Ovary (tissue), 9 donors: ENCODE data around the gene TBX3. TPM values are rescaled to one million over a fixed set of nuclear protein-coding genes. Genes with fewer than 3 reads are reported as not detected.

Experiments used
- DNase-seq, 5 donors: peaks; one replicate each; pipeline ENCODE4 v3.0.0-alpha.2; 2019 to 2020
- H3K27ac ChIP-seq, 2 donors: fragments of 200-600 bp; one replicate each; pipeline versions ENCODE4 v1.5.1 to v1.8.0; 2019 to 2022
- H3K27me3 ChIP-seq: fragments of 200-600 bp; one replicate; pipeline ENCODE4 v1.8.0; 2022
- H3K36me3 ChIP-seq: fragments of 200-600 bp; sonication (generic); one replicate; pipeline ENCODE4 v1.5.1; 2019
- H3K4me1 ChIP-seq: one replicate; pipeline ENCODE4 v1.8.1; 2013; ENCODE audit warnings: mild to moderate bottlenecking, moderate library complexity; ENCODE audit not compliant: insufficient read depth
- H3K4me3 ChIP-seq: fragments of 200-600 bp; sonication (generic); one replicate; pipeline ENCODE4 v1.5.1; 2017
- H3K9me3 ChIP-seq, 2 donors: fragments of 200-600 bp in 1 of 2; sonication (generic) in 1 of 2; one replicate each; pipeline versions ENCODE4 v1.5.1 to v1.8.1; 2013 to 2019; ENCODE audit warnings: mild to moderate bottlenecking in 1 of 2, moderate library complexity in 1 of 2
- EP300 ChIP-seq: sonication (generic); formaldehyde crosslinking; IDR thresholded peaks from one replicate; pipeline ENCODE4 v1.6.1; 2017; ENCODE audit warnings: antibody characterized with exemption
- POLR2A ChIP-seq: fragments of 450-650 bp; IDR thresholded peaks from one replicate; pipeline ENCODE4 v1.6.1; 2017; ENCODE audit warnings: antibody characterized with exemption, mild to moderate bottlenecking, moderate library complexity
- WGBS, 3 donors: extraction: QIAGEN DNeasy Blood & Tissue Kit in 1 of 3; methylation state at CpG; one replicate each; pipeline versions ENCODE4 v1.1.5 to v1.1.7; 2013 to 2017; 5-methylcytosine and 5-hydroxymethylcytosine counted together
- intact Hi-C, 4 donors: fragments of 100-400 bp; cut with DNase I; formaldehyde crosslinking; loops; one replicate each; pipeline versions ENCODE4 v1.11.0 to v1.15.1; 2022 to 2023
- polyA plus RNA-seq, 2 donors: library from polyadenylated mRNA; stranded (reverse); fragments of 200-250 nt in 1 of 2; fragments of 350-450 nt in 1 of 2; fragmentation: Illumina TruSeq in 1 of 2; extraction: RNeasy Lipid Tissue Mini Kit (QIAGEN cat#74804) in 1 of 2; gene quantifications; one replicate each; pipeline ENCODE4 v1.2.3, GENCODE V29; 2013 to 2014
- total RNA-seq, 7 donors: library from RNA; depleted of rRNA in 2 of 7; stranded (reverse); fragments of >200 nt in 2 of 7; fragmentation: NEBNext Ultra II Directional in 3 of 7; extraction: Animal tissue kit (Norgen Biotek cat#: 25700) in 3 of 7; gene quantifications; one replicate each; pipeline versions ENCODE4 v1.1.0 to v1.2.4, GENCODE V29; 2016 to 2023
- TF ChIP-seq, protein P1 (sequence below), 3 donors: fragments of 450-650 bp in 2 of 3; fragments of 200-600 bp in 1 of 3; IDR thresholded peaks; one replicate each; pipeline versions ENCODE4 v1.5.1 to v1.8.0; 2016 to 2022; ENCODE audit warnings: antibody characterized with exemption in 3 of 3, mild to moderate bottlenecking in 1 of 3
- donor health status: DM: no; HTN: no; CAD: no; lungs with moderate emphysema.
- donor health status: DM: no; HTN: no; CAD: no.
- donor health status: Bipolar disorder and iron deficiency.
- donor health status: DM: yes; HTN: yes; CAD: no.
- donor health status: DM: no; HTN: no; CAD: no.
- donor health status: DM: yes; HTN: yes; CAD: no.

TBX3 gene
- total and polyA plus RNA-seq, 9 donors = 25.4 to 106 (median 61.2) TPM

DNA sequence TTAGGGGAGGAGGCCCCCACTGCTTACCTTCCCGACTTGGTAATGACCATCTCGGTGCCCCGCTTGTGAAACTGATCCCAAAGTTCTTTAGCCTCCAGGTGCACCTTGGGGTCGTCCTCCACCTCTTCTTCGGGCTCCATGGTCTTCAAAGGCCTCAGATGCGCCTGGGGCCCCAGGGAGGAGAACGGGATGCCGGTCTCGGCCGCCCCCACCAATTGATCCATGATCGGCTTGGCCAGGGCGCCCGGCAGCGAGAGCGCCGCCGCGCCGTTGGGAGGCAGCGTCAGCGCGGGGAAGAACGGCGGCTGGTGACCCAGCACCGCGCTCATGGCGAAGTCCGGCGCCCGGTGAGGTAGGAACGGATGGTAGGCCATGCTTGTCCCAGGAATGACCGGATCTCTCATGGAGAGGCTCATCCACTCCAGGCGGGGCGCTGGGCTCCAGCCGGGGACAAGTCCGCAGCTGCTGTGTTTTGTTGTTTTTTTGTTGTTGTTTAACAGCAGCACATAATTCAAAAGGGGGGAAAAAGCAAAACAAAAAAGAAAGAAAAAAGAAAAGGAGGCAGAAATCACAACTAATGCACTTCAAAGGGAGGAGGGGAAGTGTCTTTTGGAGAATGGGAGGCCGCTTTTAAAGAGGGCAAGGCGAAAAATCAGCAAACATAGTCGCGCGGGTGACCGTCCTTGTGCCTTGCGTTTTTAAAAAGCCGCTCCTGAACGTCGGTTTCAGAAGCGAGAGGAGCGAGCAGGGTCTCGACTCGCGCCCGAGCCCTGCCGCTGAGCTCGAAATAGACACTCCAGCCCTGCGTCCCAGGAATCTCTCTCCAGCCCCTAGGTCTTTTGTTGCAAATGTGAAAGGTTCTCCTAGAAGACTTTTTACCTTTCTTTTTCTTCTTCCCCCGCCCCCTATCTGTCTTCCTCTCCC is 928 bp downstream of the TBX3 start:
- peak; percentile 34 to 67 (median 55) for DNase-seq
- 1% methylated on average over 56 of the region's 56 CpGs for WGBS, 3 donors
- intact Hi-C loops = no loop called here
- TF ChIP-seq, protein P1, sequence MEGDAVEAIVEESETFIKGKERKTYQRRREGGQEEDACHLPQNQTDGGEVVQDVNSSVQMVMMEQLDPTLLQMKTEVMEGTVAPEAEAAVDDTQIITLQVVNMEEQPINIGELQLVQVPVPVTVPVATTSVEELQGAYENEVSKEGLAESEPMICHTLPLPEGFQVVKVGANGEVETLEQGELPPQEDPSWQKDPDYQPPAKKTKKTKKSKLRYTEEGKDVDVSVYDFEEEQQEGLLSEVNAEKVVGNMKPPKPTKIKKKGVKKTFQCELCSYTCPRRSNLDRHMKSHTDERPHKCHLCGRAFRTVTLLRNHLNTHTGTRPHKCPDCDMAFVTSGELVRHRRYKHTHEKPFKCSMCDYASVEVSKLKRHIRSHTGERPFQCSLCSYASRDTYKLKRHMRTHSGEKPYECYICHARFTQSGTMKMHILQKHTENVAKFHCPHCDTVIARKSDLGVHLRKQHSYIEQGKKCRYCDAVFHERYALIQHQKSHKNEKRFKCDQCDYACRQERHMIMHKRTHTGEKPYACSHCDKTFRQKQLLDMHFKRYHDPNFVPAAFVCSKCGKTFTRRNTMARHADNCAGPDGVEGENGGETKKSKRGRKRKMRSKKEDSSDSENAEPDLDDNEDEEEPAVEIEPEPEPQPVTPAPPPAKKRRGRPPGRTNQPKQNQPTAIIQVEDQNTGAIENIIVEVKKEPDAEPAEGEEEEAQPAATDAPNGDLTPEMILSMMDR (IDR thresholded peaks at IDR 0.05) = no peak
- TF ChIP-seq EP300 = no peak
- TF ChIP-seq POLR2A = no peak
- Histone ChIP-seq H3K27me3 (no peaks in the 10 kb centered on the region), H3K27ac (peak overlapping the region; percentile 77 to 90), H3K9me3 (no peaks in the 10 kb centered on the region), H3K36me3 (no peaks in the 10 kb centered on the region), H3K4me3 (peak overlapping the region; percentile 49), H3K4me1 (peaks cover 4% of the 10 kb centered on the region)

DNA sequence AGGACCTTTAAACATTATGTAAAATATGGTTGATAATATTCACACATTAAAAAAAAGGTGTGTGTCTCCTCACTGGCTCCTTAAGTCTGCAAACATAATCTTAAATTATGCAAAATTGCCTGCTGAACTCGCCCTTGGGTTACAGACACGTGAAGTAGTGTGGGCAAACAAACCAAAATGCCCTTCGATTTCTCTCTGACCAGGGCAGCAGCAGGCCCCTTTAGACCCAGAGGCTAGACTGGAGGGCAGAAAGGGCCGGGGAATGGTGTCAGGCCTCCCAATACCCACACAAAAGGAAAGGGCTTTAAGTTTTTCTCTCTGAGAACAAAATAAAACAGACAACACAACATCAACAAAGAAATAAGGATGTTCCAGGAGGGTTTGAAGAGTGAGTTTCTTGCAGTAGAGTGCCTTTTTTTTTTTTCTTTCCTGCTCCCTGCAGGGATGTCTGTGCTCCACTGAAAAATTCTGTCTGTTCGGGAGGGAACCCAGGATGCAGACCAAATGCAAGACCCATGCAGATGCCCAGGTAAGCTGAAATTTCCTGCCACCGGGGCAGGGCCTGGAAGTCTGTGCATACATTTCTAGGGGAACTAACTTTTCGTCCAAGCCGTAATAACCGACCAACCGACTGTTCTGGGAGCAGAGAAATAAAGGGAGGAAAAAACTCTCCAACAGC is 1.7 kb downstream of the TBX3 start:
- peak overlapping the region; percentile 77 to 90 for H3K27ac ChIP-seq
- TF ChIP-seq EP300 = no peak
- TF ChIP-seq POLR2A = no peak
- TF ChIP-seq, protein P1 (IDR thresholded peaks at IDR 0.05) = no peak
- H3K4me1 ChIP-seq = peaks cover 4% of the 10 kb centered on the region
- no peaks in the 10 kb centered on the region for H3K27me3 ChIP-seq
- intact Hi-C loops = no loop called here
- H3K9me3 ChIP-seq = no peaks in the 10 kb centered on the region
- H3K4me3 ChIP-seq = peak overlapping the region; percentile 49
- no peaks in the 10 kb centered on the region for H3K36me3 ChIP-seq
- WGBS, 3 donors = 5 to 6% (median 5%) methylated on average over 10 of the region's 10 CpGs
- no peak for DNase-seq

DNA sequence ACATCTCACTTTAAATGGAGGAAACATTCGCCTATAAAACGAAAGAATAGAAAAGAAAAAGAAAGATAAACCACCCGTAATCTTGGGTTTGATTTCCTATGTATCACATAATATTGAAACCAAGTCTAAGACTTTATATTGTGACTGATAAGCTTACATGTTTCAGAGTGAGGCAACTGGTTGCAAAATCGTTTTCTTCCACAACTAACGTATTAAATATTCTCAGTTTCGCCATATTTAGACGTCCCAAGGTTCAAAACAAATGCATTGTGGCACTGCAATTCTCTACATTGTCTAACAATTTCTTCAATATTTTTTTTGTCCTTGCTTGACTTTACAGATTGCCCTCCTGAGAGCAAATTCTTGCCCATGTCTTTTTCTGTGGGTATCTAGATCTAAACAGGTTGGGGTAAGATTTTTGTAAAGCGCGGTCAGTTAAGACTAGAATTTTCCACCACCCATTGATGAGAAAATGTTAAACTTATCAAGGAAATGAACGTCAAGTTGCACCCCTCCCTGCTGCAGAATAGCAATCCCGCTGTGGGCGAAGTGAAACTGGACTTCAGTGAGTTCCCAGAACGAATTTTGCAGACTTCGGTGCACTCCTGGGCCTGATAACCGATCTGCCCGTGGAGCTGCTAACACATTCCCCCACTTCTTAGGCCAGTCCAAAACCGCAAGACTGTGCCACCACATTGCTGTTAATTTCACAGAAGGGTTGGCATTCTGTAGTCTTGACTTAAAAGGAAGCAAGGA is 2.7 kb downstream of the TBX3 start:
- Histone ChIP-seq H3K27me3 (no peaks in the 10 kb centered on the region), H3K4me1 (peaks cover 4% of the 10 kb centered on the region), H3K27ac (peak overlapping the region; percentile 77 to 90), H3K9me3 (no peaks in the 10 kb centered on the region), H3K4me3 (peak overlapping the region; percentile 49), H3K36me3 (no peaks in the 10 kb centered on the region)
- intact Hi-C loops = no loop called here
- TF ChIP-seq EP300 (no peak), POLR2A (no peak)
- TF ChIP-seq, protein P1 (IDR thresholded peaks at IDR 0.05) = no peak
- DNase-seq = peak in 2 of 5 donors; percentile 33 to 52
- WGBS, 3 donors = 10 to 21% (median 12%) methylated on average over 17 of the region's 17 CpGs

DNA sequence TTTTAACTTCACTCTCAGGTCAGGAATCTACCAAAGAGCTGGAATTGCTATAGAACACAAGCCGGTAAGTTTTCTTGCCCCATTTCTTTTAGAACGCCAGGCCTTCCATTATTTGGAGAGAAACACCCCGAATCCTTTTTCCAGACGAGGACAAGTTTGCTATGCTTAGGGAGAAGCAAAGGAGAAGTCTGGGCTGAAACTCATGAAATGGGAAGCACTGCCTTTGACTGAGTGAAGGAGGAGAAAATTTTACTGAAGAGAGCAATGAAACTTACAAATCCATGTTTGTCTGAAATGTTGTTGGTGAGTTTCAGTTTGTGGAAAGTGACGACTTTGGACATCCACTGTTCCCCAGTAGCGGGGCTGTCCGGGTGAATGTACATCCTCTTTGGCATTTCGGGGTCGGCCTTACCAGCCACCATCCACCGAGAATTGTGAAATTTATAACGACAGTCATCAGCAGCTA is 3.3 kb downstream of the TBX3 start:
- H3K4me1 ChIP-seq = peaks cover 4% of the 10 kb centered on the region
- no peaks in the 10 kb centered on the region for H3K9me3 ChIP-seq
- WGBS, 3 donors = 15 to 41% (median 18%) methylated on average over 11 of the region's 11 CpGs
- no peak for DNase-seq
- TF ChIP-seq, protein P1 (IDR thresholded peaks at IDR 0.05) = no peak
- TF ChIP-seq EP300 = no peak
- no peak for TF ChIP-seq POLR2A
- peak overlapping the region; percentile 49 for H3K4me3 ChIP-seq
- no peaks in the 10 kb centered on the region for H3K27me3 ChIP-seq
- H3K36me3 ChIP-seq = no peaks in the 10 kb centered on the region
- intact Hi-C loops = no loop called here
- peak overlapping the region in 1 of 2 donors; percentile 90 for H3K27ac ChIP-seq
